Endodermal cell (in vitro differentiated cells): ENCODE data around the gene NDST1. TPM values are rescaled to one million over a fixed set of nuclear protein-coding genes. Genes with fewer than 3 reads are reported as not detected.

Experiments used
- DNase-seq: peaks from one replicate; pipeline ENCODE4 v3.0.0-alpha.2; 2017
- H3K27ac ChIP-seq: 2 replicates; pipeline ENCODE4 v1.5.1; 2013; ENCODE audit warnings: mild to moderate bottlenecking, low read depth, low read length, moderate library complexity
- H3K27me3 ChIP-seq: 2 replicates; pipeline ENCODE4 v1.6.1; 2013; ENCODE audit warnings: mild to moderate bottlenecking, low read length, moderate library complexity; ENCODE audit not compliant: insufficient read depth, control insufficient read depth, poor library complexity, severe bottlenecking
- H3K36me3 ChIP-seq: 2 replicates; pipeline ENCODE4 v1.7.0; 2013; ENCODE audit warnings: mild to moderate bottlenecking, low read length, moderate library complexity; ENCODE audit not compliant: control insufficient read depth, insufficient read depth
- H3K4me1 ChIP-seq: one replicate; pipeline ENCODE4 v1.7.0; 2013; ENCODE audit warnings: low read length; ENCODE audit not compliant: control insufficient read depth, insufficient read depth
- H3K4me3 ChIP-seq: 2 replicates; pipeline ENCODE4 v1.5.1; 2013; ENCODE audit warnings: mild to moderate bottlenecking, low read length, moderate library complexity
- H3K9ac ChIP-seq: 2 replicates; pipeline ENCODE4 v1.6.1; 2013; ENCODE audit warnings: mild to moderate bottlenecking, low read length, moderate library complexity; ENCODE audit not compliant: poor library complexity, severe bottlenecking; ENCODE audit errors: extremely low read depth
- H3K9me3 ChIP-seq: 2 replicates; pipeline ENCODE4 v1.6.1; 2013; ENCODE audit warnings: mild to moderate bottlenecking, low read length, moderate library complexity; ENCODE audit not compliant: control insufficient read depth
- H3K27ac Mint-ChIP-seq: 2 replicates; pipeline ENCODE4 v1.8.0; 2020; ENCODE audit warnings: mixed read lengths
- H3K27me3 Mint-ChIP-seq: 2 replicates; pipeline ENCODE4 v1.8.0; 2021; ENCODE audit warnings: mild to moderate bottlenecking, mixed read lengths; ENCODE audit not compliant: insufficient read depth
- H3K36me3 Mint-ChIP-seq: 2 replicates; pipeline ENCODE4 v1.8.0; 2020; ENCODE audit warnings: low read depth, mixed read lengths
- H3K4me1 Mint-ChIP-seq: 2 replicates; pipeline ENCODE4 v1.8.0; 2020; ENCODE audit warnings: mixed read lengths
- H3K4me3 Mint-ChIP-seq: 2 replicates; pipeline ENCODE4 v1.8.0; 2020; ENCODE audit warnings: mild to moderate bottlenecking, moderate library complexity, mixed read lengths
- H3K9me3 Mint-ChIP-seq: 2 replicates; pipeline ENCODE4 v1.8.0; 2020; ENCODE audit warnings: mild to moderate bottlenecking, mixed read lengths
- CTCF ChIP-seq: fragments of 200-600 bp; sonication (generic); conservative IDR thresholded peaks from 2 replicates; pipeline ENCODE4 v1.5.0; 2021; ENCODE audit warnings: antibody characterized with exemption, mild to moderate bottlenecking
- WGBS, 2 experiments: methylation state at CpG; one replicate each; pipeline versions ENCODE4 v1.1.5 to v1.1.7; 2013; ENCODE audit warnings: missing lambda C conversion rate in 2 of 2, mixed read lengths in 1 of 2; ENCODE audit not compliant: insufficient coverage in 1 of 2, insufficient read length in 1 of 2; 5-methylcytosine and 5-hydroxymethylcytosine counted together
- total RNA-seq, 2 donors: library from RNA; stranded (reverse); fragmentation: NEBNext Ultra II Directional in 1 of 2; extraction: Animal tissue kit (Norgen Biotek cat#: 25700) in 1 of 2; gene quantifications; 2 replicates in 1 of 2; 3 replicates in 1 of 2; pipeline ENCODE4 v1.2.1, GENCODE V29; 2021

The NDST1 gene
- total RNA-seq, 2 donors from 2014 or later: 53.3 to 71.7 TPM

GRCh38 chr5:150521939-150522503, 14.1 kb downstream of the NDST1 start:
- no peak for DNase-seq
- H3K9me3 ChIP-seq: no peaks in the 10 kb centered on the region
- peaks cover 32% of the 10 kb centered on the region for H3K36me3 ChIP-seq
- H3K36me3 Mint-ChIP-seq: peaks cover 12% of the 10 kb centered on the region
- no peaks in the 10 kb centered on the region for H3K9me3 Mint-ChIP-seq
- H3K4me3 Mint-ChIP-seq: no peak overlapping the region
- no peak for TF ChIP-seq CTCF
- H3K27me3 ChIP-seq: no peaks in the 10 kb centered on the region
- peaks cover 41% of the 10 kb centered on the region for H3K4me1 Mint-ChIP-seq
- H3K4me3 ChIP-seq: no peak overlapping the region
- no peak overlapping the region for H3K9ac ChIP-seq
- H3K27ac ChIP-seq: no peak overlapping the region
- H3K27me3 Mint-ChIP-seq: no peaks in the 10 kb centered on the region
- peak overlapping the region; percentile 33 for H3K27ac Mint-ChIP-seq
- WGBS, 2 experiments: 88 to 94% methylated on average over 5 to 11 of the region's 11 CpGs
- peaks cover 10% of the 10 kb centered on the region for H3K4me1 ChIP-seq

GRCh38 chr5:150522504-150523414, 14.8 kb downstream of the NDST1 start:
- H3K9ac ChIP-seq: no peak overlapping the region
- no peak for DNase-seq
- 86 to 88% methylated on average over 12 to 14 of the region's 14 CpGs for WGBS, 2 experiments
- Mint-ChIP-seq H3K27ac (peak overlapping the region; percentile 33), H3K4me1 (peaks cover 41% of the 10 kb centered on the region), H3K27me3 (no peaks in the 10 kb centered on the region), H3K36me3 (peaks cover 17% of the 10 kb centered on the region), H3K4me3 (no peak overlapping the region), H3K9me3 (no peaks in the 10 kb centered on the region)
- H3K36me3 ChIP-seq: peaks cover 38% of the 10 kb centered on the region
- peaks cover 10% of the 10 kb centered on the region for H3K4me1 ChIP-seq
- H3K27ac ChIP-seq: no peak overlapping the region
- no peaks in the 10 kb centered on the region for H3K9me3 ChIP-seq
- H3K27me3 ChIP-seq: no peaks in the 10 kb centered on the region
- H3K4me3 ChIP-seq: no peak overlapping the region
- TF ChIP-seq CTCF: no peak

- H3K27ac ChIP-seq: no peak overlapping the region
Measured at GRCh38 chr5:150523472-150524350, 15.8 kb downstream of the NDST1 start.

More at GRCh38 chr5:150523472-150524350, 15.8 kb downstream of the NDST1 start:
- peaks cover 24% of the 10 kb centered on the region for H3K36me3 Mint-ChIP-seq
- H3K9me3 ChIP-seq: no peaks in the 10 kb centered on the region
- no peak overlapping the region for H3K4me3 Mint-ChIP-seq
- H3K4me3 ChIP-seq: no peak overlapping the region
- H3K4me1 ChIP-seq: peaks cover 10% of the 10 kb centered on the region
- peak; percentile 82 for DNase-seq
- TF ChIP-seq CTCF: peak; percentile 83
- peaks cover 41% of the 10 kb centered on the region for H3K4me1 Mint-ChIP-seq
- H3K27ac Mint-ChIP-seq: peak overlapping the region; percentile 21
- H3K9ac ChIP-seq: no peak overlapping the region
- no peaks in the 10 kb centered on the region for H3K27me3 ChIP-seq
- H3K9me3 Mint-ChIP-seq: no peaks in the 10 kb centered on the region
- WGBS, 2 experiments: 82 to 86% methylated on average over 11 to 12 of the region's 12 CpGs
- H3K27me3 Mint-ChIP-seq: no peaks in the 10 kb centered on the region
- H3K36me3 ChIP-seq: peaks cover 47% of the 10 kb centered on the region
